Left lung (tissue), 10 donors: ENCODE measurements around the gene ARHGAP5. TPM values are rescaled to one million over a fixed set of nuclear protein-coding genes. Genes with fewer than 3 reads are reported as not detected.

ENCODE experiments used
- ATAC-seq: fragments of 200-7000 bp; cut with Tn5 transposase; one replicate; pipeline ENCODE4 v1.9.1; 2020; ENCODE audit warnings: moderate library complexity
- DNase-seq, 4 donors: peaks; one replicate each; pipeline ENCODE4 v3.0.0-alpha.2; 2013 to 2020
- H3K27ac ChIP-seq, 2 donors: fragments of 200-600 bp; sonication (generic) in 1 of 2; one replicate each; pipeline versions ENCODE4 v1.5.0 to v1.8.0; 2020 to 2021
- H3K27me3 ChIP-seq, 2 donors: fragments of 200-600 bp; sonication (generic) in 1 of 2; one replicate each; pipeline versions ENCODE4 v1.5.0 to v1.8.0; 2020 to 2021
- H3K36me3 ChIP-seq, 2 donors: fragments of 200-600 bp; sonication (generic) in 1 of 2; one replicate each; pipeline versions ENCODE4 v1.5.0 to v1.8.0; 2020 to 2021
- H3K4me1 ChIP-seq, 2 donors: fragments of 200-600 bp; one replicate each; pipeline ENCODE4 v1.8.0; 2021
- H3K4me3 ChIP-seq, 2 donors: fragments of 200-600 bp; sonication (generic) in 1 of 2; one replicate each; pipeline versions ENCODE4 v1.5.0 to v1.8.0; 2020 to 2021; ENCODE audit warnings: mild to moderate bottlenecking in 1 of 2
- H3K9me3 ChIP-seq, 2 donors: fragments of 200-600 bp; sonication (generic) in 1 of 2; one replicate each; pipeline versions ENCODE4 v1.5.0 to v1.8.0; 2020 to 2021
- CTCF ChIP-seq, 2 donors: fragments of 200-600 bp; sonication (generic) in 1 of 2; IDR thresholded peaks; one replicate each; pipeline versions ENCODE4 v1.5.0 to v1.8.0; 2021; ENCODE audit warnings: antibody characterized with exemption in 2 of 2
- intact Hi-C, 2 donors: fragments of 100-400 bp; cut with DNase I; formaldehyde crosslinking; loops; one replicate each; pipeline versions ENCODE4 v1.11.2 to v1.14.2; 2022
- polyA plus RNA-seq, 6 donors: library from polyadenylated mRNA; unstranded; fragments of 120-200 nt; gene quantifications; one replicate each; pipeline ENCODE4 v1.2.1, GENCODE V29; 2013; ENCODE audit not compliant: insufficient read length in 6 of 6
- total RNA-seq, 2 donors: library from RNA; stranded (reverse); fragmentation: NEBNext Ultra II Directional; extraction: Animal tissue kit (Norgen Biotek cat#: 25700); gene quantifications; one replicate each; pipeline ENCODE4 v1.2.1, GENCODE V29; 2021
- donor health status: DM: no; HTN: yes; CAD: no.
- donor health status: DM: no; HTN: no; CAD: no.

ARHGAP5 gene
- total and polyA plus RNA-seq, 8 donors = 74.4 to 103 (median 91.4) TPM

DNA sequence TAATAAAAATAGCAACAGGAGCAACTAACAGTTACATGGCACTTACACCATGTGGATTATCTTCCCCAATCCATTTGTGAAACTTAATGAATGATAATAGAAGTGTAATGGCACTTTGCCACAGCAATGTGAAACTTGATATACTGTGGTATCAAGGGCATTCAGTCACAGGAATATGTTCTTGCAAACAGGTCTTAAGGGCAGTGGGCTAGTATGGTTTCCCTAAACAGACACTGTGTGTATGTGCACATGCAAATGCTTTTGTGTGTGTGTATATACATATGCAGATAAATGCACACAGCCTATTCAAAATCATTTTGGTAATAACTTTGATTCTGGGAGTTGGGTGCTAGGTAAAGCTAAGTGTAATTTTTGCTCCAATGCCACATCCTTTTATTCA is 26.2 kb upstream of the ARHGAP5 start:
- Histone ChIP-seq H3K9me3 (peaks cover 0 to 4% of the 10 kb centered on the region in 2 donors), H3K27me3 (no peaks in the 10 kb centered on the region), H3K27ac (no peak overlapping the region), H3K4me1 (no peaks in the 10 kb centered on the region), H3K4me3 (no peak overlapping the region), H3K36me3 (no peaks in the 10 kb centered on the region)
- intact Hi-C loops = no loop called here
- no peak for DNase-seq
- ATAC-seq = no peak
- no peak for TF ChIP-seq CTCF (IDR thresholded peaks at IDR 0.05)

- intact Hi-C loops = no loop called here
- no peaks in the 10 kb centered on the region for H3K4me1 ChIP-seq
- no peak overlapping the region for H3K4me3 ChIP-seq
- no peak for TF ChIP-seq CTCF (IDR thresholded peaks at IDR 0.05)
- no peaks in the 10 kb centered on the region for H3K27me3 ChIP-seq
- ATAC-seq (no peak), DNase-seq (no peak)
- H3K36me3 ChIP-seq = no peaks in the 10 kb centered on the region
- peaks cover 0 to 4% of the 10 kb centered on the region in 2 donors for H3K9me3 ChIP-seq
- no peak overlapping the region for H3K27ac ChIP-seq
These were observed 22.6 kb upstream of the ARHGAP5 start for GRCh38 chr14:32054536-32054935.

DNA sequence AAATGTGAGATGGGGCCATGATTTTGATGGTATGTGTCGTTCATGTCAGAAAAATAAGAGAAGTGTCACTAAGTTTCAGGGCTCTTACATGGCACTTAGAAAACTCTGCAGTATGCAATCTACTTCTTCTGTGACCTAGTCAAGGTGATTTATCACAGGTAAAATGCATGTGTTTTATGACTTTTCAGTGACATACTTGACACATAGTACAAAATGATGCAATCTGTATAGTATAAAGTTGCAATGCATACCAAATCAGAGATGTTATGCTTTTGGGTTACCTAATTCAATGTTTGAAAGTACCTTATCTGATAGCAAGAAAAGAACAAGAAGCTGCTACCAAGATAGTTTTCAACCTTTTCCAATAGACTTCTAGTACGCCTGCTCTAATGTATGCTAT is 21.9 kb upstream of the ARHGAP5 start:
- Histone ChIP-seq H3K4me1 (no peaks in the 10 kb centered on the region), H3K4me3 (no peak overlapping the region), H3K27me3 (no peaks in the 10 kb centered on the region), H3K27ac (no peak overlapping the region), H3K36me3 (no peaks in the 10 kb centered on the region), H3K9me3 (peaks cover 0 to 4% of the 10 kb centered on the region in 2 donors)
- ATAC-seq (no peak), DNase-seq (no peak)
- intact Hi-C loops = no loop called here
- no peak for TF ChIP-seq CTCF (IDR thresholded peaks at IDR 0.05)

- ATAC-seq = no peak
- no peak for TF ChIP-seq CTCF (IDR thresholded peaks at IDR 0.05)
- intact Hi-C loops = no loop called here
These were observed 17.4 kb upstream of the ARHGAP5 start for GRCh38 chr14:32059702-32060101.

DNA sequence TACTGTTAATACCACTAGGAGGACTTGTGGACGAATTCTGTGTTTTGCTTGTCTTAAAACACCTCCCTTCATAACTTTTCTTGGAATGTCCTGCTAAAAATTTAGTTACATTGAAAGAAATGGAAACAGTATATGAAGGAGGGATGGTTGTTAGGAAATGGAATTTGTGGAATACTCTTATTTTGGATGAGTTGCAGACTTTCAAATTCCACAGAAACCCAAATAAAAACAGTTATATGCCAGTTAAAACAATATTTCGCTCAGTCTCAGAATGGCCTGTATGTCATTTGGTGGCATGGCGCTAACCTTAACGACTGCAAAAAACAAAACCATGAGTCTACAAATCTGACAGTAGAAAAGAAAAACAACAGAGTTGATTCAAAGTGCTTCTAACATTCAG is 12.2 kb upstream of the ARHGAP5 start:
- H3K27me3 ChIP-seq = no peaks in the 10 kb centered on the region
- no peak overlapping the region for H3K4me3 ChIP-seq
- no peaks in the 10 kb centered on the region for H3K9me3 ChIP-seq
- H3K27ac ChIP-seq = no peak overlapping the region
- ATAC-seq (no peak), DNase-seq (no peak)
- no peaks in the 10 kb centered on the region for H3K4me1 ChIP-seq
- no peaks in the 10 kb centered on the region for H3K36me3 ChIP-seq
- TF ChIP-seq CTCF (IDR thresholded peaks at IDR 0.05) = no peak
- intact Hi-C loops = no loop called here

More at GRCh38 chr14:32059702-32060101, 17.4 kb upstream of the ARHGAP5 start:
- Histone ChIP-seq H3K4me3 (no peak overlapping the region), H3K27ac (no peak overlapping the region), H3K36me3 (no peaks in the 10 kb centered on the region), H3K27me3 (no peaks in the 10 kb centered on the region), H3K4me1 (no peaks in the 10 kb centered on the region), H3K9me3 (no peaks in the 10 kb centered on the region)
- DNase-seq = no peak
